Medulla oblongata (tissue), 1 donor: Measurements from ENCODE around the gene CDKN1B.
A peak's percentile ranks its signal among the peaks of the same experiment; 100 is the strongest.

Experiments used
- DNase-seq: peaks from one replicate; pipeline ENCODE4 v3.0.0-alpha.2; 2015; ENCODE audit errors: extremely low spot score

Gene CDKN1B

GRCh38 chr12:12716793-12717585, at the start of gene CDKN1B:
TSS of gene CDKN1B (plus strand) at chr12:12717368. CDS start at chr12:12717840, 472 bp downstream.
- DNase-seq = peak; percentile 95

DNA sequence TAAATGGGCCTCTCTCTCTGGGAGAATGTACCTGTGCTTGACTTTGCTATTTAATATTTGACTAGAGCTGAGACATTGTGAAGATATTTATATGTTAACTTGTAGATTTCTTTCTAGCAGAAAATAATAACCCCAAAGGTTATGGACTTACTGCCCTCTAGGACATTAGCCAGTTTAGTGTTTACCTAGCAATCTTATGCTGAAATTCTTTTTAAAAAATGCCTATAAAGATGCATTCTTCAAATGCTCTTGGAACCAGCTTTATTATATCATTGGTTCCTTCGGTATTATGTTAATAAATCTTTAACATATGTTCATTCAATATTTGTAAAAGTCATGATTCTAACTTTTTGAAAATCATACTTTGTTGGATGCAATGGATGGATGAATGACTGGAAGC, 49.2 kb upstream of the CDKN1B start:
- no peak for DNase-seq

DNA sequence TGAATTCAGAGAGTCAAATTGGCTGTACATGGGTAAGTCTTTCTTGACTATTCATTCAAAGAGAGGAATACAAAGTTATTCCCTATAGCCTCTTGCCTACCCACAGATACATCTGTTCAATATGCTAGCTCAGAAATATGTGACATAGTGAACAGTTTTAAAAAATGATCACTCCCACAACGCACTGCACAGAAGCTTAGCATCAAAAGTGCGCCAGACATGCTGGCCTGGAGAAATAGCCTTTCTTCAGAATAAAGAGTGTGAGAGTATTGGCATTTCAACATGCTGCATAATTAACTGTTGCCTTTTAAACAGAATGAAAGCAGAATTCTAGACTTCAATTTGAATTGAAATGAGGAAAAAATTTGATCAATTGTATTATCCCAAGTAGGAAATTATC, 48.1 kb upstream of the CDKN1B start:
- DNase-seq = no peak

- no peak for DNase-seq
Observed at GRCh38 chr12:12671850-12672660, 45.1 kb upstream of the CDKN1B start.

DNA sequence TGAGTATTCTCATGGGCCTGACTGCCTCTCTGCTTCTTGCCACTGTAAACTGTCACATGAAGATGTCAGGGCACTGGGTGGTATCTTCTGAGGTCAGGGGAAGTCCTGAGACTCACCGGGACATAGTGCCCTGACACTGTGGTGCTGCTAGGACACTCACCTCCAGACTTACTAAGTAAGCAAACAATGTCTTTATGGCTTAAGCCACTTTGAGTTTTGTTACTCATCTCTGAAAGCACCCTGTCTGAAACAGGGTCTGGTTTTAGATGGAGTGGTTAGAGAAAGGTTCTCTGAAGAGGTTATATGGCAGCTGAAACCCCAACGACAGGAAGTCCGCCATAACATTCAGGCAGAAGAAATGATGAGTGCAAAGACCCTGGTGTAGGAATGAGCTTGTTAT, 43.9 kb upstream of the CDKN1B start:
- DNase-seq = no peak

DNA sequence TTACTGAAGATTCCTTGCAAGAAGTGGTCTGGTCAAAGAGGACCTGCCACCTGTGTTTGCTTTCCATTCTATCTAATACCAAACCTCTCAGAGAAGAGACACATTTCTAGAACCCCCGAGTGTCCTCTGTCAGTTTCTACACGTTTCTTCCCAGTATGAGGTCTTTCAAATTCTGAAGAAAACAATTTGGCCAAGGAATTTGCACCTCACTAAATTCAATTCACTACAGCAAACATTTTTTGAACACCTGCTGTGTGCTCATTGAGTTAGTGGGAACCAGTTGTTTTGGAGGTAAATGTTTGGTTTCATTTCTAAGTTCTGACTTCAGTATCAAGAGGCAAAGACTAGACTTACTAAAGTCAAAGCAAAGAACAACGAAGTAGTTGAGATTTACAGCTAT, 40.6 kb upstream of the CDKN1B start:
- no peak for DNase-seq

DNA sequence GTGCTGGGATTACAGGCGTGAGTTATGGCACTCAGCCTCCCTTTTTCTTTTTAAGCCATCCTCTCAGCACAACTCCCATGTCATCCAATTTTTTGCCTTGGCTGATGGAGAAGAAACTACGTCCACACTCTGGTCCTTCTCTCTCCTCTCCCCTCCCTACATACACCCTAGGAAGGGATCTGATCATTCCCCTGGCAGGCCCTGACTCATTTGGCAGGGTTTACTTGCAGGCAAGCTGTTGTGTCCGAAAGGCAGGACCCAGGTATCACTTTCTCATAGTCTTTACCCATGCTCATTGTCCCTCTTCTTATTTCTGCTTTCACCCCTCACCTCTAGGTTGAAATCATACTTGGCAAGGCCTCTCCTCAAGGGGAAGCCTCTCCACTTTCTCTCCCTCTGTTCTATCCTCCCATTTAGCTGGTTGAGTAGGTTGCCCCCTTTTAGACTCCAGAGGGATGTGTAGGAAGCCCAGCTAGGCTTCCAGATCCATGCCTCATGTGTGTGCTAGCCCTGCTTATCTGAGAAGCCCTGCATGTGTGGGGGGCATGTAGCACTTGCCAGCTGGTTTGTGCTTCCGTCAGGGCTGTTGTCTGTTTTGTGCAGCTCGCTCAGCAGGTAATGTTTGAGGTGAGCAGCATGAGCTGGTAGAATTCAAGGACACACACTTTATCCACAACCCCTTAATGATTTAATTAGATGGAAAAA, 36.0 kb upstream of the CDKN1B start:
- DNase-seq = no peak

DNA sequence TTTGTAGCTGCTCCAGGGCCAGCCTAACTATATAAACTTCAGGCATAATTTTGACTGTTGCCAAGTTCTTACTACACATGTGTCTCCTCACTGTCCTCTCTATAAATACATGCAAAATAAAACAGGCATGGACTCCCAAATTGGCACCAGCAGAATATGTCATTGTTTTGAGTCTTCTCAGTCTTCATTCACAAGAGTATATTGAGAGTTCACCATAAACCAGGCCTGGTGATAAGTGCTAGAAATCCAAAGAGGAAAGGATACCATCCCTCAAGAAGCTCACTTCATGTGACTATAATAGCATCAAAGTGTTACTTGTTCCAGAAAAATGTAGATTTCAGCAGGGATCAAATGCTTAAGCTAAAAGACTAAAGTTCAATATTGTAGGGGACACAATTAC, 34.9 kb upstream of the CDKN1B start:
- DNase-seq = no peak

DNA sequence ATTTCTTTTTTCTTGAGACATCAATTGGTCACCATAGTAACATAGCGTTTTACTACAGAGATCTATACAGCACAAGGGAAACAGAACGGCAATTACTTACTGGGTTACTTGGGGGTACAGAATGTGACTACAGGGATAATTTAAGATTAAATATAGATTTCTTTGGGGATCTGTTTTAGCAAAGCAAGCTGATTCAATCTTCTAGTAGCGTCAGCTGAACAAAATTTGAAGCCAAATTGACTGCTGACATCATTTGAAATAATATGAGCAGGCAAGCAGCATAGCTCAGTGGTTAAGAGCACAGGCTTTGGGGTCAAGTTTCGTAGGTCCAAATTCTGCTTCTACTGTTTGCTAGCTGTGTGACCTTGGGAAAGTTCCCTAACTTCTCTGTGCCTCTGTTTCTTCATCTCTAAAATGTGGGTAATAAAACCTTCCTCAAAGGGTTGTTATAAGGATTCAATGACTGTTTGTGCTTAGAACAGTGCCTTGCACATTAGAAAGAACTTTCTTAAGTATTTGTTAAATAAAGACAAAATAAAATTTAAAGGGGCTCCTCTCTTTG, 34.0 kb upstream of the CDKN1B start:
- DNase-seq = no peak

GRCh38 chr12:12683725-12684124, 33.4 kb upstream of the CDKN1B start:
- peak; percentile 50 for DNase-seq

- DNase-seq = peak; percentile 90
Observed at GRCh38 chr12:12684375-12685106, 32.6 kb upstream of the CDKN1B start.

DNA sequence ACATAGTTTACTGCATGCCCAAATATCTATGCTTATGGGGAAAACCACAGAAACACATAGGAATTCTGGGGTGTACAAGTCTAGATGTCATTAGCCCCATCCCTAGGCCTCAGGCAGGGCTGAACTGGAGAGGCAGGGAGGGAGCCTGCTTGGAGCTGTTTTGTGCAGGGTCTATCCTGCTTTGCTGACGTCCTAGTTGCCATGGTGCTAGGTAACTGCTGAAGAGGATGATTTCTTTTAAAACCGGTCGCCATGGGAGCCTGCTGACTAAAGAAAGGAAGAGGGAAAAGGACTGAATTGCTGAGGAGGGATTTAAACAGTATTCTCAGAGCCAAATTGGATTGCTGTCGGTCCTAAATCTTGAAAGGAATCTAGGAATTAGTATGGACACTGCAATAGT, 31.9 kb upstream of the CDKN1B start:
- peak; percentile 68 for DNase-seq

DNA sequence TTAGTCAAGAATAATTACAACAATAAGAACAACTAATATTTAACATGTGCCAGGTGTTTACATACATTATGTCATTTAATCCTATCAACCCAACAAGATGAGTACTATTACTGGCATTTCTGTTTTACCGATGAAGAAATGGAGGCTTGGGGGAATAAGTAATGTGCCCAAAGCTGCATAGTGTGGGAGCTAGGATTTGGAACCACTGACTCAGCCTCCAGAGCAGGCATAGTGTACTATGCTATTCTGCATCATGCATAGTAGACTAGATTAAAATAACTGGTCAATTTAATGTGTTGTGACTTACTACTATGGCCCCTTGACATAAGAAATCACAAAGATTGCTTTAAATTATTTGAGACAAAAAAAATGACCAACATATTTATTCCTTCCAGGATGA, 30.7 kb upstream of the CDKN1B start:
- DNase-seq = no peak

DNA sequence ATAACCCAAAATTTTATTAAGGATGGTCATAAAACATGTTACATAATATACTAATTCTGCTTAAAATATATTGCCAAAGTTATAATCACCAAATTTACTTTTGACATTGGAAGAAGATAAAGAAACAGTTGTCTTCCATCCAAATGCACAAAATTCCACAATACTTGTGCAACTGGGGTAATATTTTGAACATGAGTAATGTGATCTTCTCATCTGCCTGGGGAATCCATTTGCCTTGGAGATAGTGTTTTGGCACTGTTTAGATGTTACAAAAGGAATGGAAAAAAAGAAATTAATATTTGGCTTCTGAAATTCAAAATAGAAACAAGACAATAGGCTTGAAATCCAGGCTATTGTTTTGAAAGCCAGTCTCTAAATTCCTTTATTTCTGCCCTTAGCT, 30.2 kb upstream of the CDKN1B start:
- DNase-seq = no peak

DNA sequence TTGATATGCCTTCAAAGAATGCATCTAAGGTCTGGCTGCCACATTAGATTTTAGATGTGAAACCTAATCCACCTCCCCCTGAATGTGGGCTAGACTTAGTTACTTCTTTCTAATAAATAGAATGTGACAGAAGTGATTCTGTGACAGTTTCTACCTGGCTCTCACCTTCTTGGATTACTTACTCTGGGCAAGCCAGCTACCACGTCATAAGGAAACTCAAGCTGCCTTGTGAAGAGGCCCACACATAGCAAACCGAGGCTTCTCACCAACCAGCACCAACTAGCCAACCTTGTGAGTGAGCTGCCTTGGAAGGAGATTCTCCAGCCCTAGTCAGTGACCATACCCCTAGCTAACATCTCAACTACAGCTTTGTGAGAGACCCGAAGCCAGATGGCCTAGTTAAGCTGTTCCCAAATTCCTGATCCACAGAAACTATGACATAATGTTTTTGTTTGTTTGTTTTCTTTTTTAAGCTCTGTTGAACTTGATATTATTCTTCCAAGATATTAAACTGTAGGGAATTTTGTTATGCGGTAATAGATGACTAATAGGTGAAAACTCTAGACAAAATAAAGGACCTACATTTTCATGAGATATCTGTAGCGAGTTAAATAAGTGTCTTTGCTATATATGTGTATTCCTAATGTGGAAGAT, 27.4 kb upstream of the CDKN1B start:
- no peak for DNase-seq

GRCh38 chr12:12691549-12691948, 25.6 kb upstream of the CDKN1B start:
- DNase-seq = no peak

DNA sequence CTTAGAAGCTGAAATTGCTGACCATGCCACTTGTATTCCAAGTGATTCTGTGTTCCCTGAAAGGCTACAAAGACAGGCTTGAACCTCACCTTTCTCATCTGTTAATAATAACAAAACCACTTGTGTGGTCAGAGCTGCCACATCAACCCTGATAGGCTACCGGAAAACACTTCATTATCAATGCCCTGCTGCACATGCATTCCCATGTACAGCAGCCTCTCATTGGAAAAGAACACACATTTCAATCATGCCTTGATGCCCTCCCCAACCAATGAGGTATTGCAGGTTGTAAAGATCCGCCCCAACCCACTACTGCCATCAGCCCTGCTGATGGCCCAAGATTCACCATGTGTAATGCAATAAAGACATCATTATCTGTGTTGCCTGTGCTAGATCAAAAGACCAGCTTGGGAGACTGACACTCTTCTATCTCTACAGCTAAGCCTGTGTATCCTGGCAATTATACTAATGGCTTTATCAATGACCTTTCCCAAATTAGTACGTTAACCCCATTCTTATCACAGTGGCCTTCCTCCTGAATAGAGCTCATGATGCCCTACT, 24.0 kb upstream of the CDKN1B start:
- no peak for DNase-seq

DNA sequence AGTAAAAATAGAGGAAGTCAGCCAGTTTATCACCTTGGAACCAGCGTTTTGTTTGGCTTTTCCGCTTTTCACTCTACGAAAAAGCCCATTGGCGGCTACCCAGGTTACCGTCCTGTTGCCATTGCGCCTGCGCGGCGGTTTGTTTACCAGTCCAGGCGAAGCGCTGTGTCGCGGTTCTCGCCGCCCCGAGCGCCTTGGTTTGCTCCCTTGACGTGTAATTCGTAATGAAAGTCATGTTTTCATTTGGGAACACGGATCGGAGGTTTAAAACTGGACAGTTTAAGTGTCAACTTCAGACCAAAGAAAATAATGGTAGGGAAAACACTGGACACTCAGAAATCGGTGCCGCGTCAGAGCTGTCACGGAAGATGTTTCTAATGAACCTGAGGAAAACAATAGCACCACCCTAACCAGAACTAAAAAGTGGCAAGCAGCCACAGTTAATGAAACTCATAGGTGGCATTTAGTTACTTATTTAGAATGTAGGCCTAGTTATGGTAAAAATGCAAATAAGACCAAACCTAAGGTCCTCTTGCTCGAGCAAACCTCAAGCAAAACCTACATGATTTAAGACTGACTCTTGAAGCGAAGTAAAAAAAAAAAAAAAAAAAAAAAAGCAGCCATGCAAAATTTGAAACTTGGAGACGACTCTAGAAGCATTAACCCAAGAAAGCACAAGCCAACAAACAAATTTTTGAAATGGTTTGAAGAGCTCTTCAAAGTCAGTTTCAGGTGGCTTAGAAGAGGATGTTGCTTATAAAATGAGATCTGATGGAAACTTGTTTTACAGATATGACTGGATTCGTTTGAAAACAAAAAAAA, 20.4 kb upstream of the CDKN1B start:
- DNase-seq = peak; percentile 94

DNA sequence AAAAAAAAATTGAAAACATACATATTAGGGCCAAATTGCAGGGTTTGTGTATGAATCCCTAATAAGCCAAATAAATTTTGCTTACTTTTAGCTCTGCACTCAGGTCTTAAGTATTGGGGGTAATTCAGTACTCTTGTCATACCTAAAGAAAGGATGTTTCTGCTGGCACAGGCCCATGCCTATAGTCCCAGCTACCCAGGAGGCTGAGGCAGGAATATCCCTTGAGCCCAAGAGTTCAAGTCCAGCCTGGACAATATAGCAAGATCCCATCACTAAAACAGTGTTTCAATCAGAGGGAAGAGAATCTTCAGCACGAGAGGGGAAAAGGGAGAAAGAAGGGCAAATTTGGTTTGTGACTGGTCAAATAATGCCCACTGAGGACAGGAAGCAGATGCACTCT, 17.8 kb upstream of the CDKN1B start:
- no peak for DNase-seq

- no peak for DNase-seq
Observed at GRCh38 chr12:12700254-12700653, 16.9 kb upstream of the CDKN1B start.
